SH-SY5Y (cell line): Measurements from ENCODE around the gene TRABD2B.

ENCODE experiments used
- GATA2 ChIP-seq: IDR thresholded peaks from 2 replicates; pipeline ENCODE4 v1.6.1; 2011; ENCODE audit warnings: mild to moderate bottlenecking, low read depth, low read length
- GATA3 ChIP-seq: IDR thresholded peaks from 2 replicates; pipeline ENCODE4 v1.6.1; 2011; ENCODE audit warnings: low read depth, mild to moderate bottlenecking, low read length, moderate library complexity

- TF ChIP-seq GATA3, result no peak
- TF ChIP-seq GATA2, result no peak
These were observed 172.5 kb downstream of the TRABD2B start for GRCh38 chr1:47824716-47825115.
